Gastroesophageal sphincter (tissue), 3 donors: ENCODE measurements around the gene SEL1L.

Experiments
- CTCF ChIP-seq, 4 experiments: fragments of 200-600 bp in 2 of 4; fragments of 450-650 bp in 2 of 4; sonication (generic) in 1 of 4; IDR thresholded peaks; one replicate each; pipeline ENCODE4 v1.5.1; 2017 to 2019; ENCODE audit warnings: antibody characterized with exemption in 4 of 4, mild to moderate bottlenecking in 2 of 4, moderate library complexity in 2 of 4
- EP300 ChIP-seq: sonication (generic); formaldehyde crosslinking; IDR thresholded peaks from one replicate; pipeline ENCODE4 v1.6.1; 2017; ENCODE audit warnings: antibody characterized with exemption, mild to moderate bottlenecking
- POLR2A ChIP-seq, 2 donors: fragments of 450-650 bp; IDR thresholded peaks; one replicate each; pipeline ENCODE4 v1.6.1; 2017; ENCODE audit warnings: antibody characterized with exemption in 2 of 2, mild to moderate bottlenecking in 2 of 2, moderate library complexity in 1 of 2
- POLR2AphosphoS5 ChIP-seq: sonication (generic); formaldehyde crosslinking; IDR thresholded peaks from one replicate; pipeline ENCODE4 v1.6.1; 2017; ENCODE audit warnings: antibody characterized with exemption

- no peak for TF ChIP-seq CTCF (IDR thresholded peaks at IDR 0.05)
- no peak for TF ChIP-seq POLR2AphosphoS5
- no peak for TF ChIP-seq POLR2A (IDR thresholded peaks at IDR 0.05)
- no peak for TF ChIP-seq EP300
Measured at GRCh38 chr14:81466854-81467253, 66.8 kb downstream of the SEL1L start.
